Vagina (tissue), 2 donors: Measurements from ENCODE around the gene CD47.

Experiments used
- CTCF ChIP-seq, 3 experiments: fragments of 450-650 bp in 2 of 3; fragments of 200-600 bp in 1 of 3; sonication (generic) in 1 of 3; IDR thresholded peaks; one replicate each; pipeline ENCODE4 v1.5.1; 2017 to 2019; ENCODE audit warnings: antibody characterized with exemption in 3 of 3, mild to moderate bottlenecking in 2 of 3, moderate library complexity in 2 of 3
- POLR2A ChIP-seq, 2 donors: fragments of 450-650 bp; IDR thresholded peaks; one replicate each; pipeline ENCODE4 v1.6.1; 2017; ENCODE audit warnings: antibody characterized with exemption in 2 of 2, mild to moderate bottlenecking in 2 of 2, moderate library complexity in 2 of 2
- POLR2AphosphoS5 ChIP-seq, 2 donors: sonication (generic); formaldehyde crosslinking; IDR thresholded peaks; one replicate each; pipeline ENCODE4 v1.9.0; 2017; ENCODE audit warnings: antibody characterized with exemption in 2 of 2, mild to moderate bottlenecking in 2 of 2, low read depth in 1 of 2; ENCODE audit not compliant: insufficient read depth in 1 of 2

- TF ChIP-seq CTCF (IDR thresholded peaks at IDR 0.05) (no peak), POLR2AphosphoS5 (IDR thresholded peaks at IDR 0.05; ENCODE audit: insufficient read depth in 1 of 2, low read depth in 1 of 2) (no peak), POLR2A (IDR thresholded peaks at IDR 0.05) (no peak)
These were observed 2.8 kb upstream of the CD47 start for GRCh38 chr3:108093616-108094015.
